Stimulated activated naive B cell treated with anti-CD40 and anti-IgM and Interleukin-4, amounts not matched to agents 10 μg/mL and 1 μg/mL and 100 μg/mL, for 72 hours (primary cell): Measurements from ENCODE around the gene GLOD5.
A peak's percentile ranks its signal among the peaks of the same experiment; 100 is the strongest.

Experiments used
- ATAC-seq, 2 donors: fragments of 150-1000 bp; cut with Tn5 transposase; replicated peaks; 2 replicates each; pipeline ENCODE4 v1.10.0; 2021; ENCODE audit warnings: moderate library complexity in 1 of 2
- DNase-seq: peaks from one replicate; pipeline ENCODE4 v3.0.0; 2021
- H3K27ac Mint-ChIP-seq: one replicate; pipeline ENCODE4 v1.8.0; 2022; ENCODE audit warnings: mild to moderate bottlenecking, mixed read lengths
- H3K27me3 Mint-ChIP-seq, 2 donors: one replicate each; pipeline ENCODE4 v1.8.0; 2022; ENCODE audit warnings: mixed read lengths in 2 of 2
- H3K36me3 Mint-ChIP-seq, 2 donors: one replicate each; pipeline ENCODE4 v1.8.0; 2022; ENCODE audit warnings: mixed read lengths in 2 of 2, mild to moderate bottlenecking in 1 of 2
- H3K4me1 Mint-ChIP-seq, 2 donors: one replicate each; pipeline ENCODE4 v1.8.0; 2022; ENCODE audit warnings: mixed read lengths in 2 of 2, mild to moderate bottlenecking in 1 of 2
- H3K4me3 Mint-ChIP-seq, 2 donors: one replicate each; pipeline ENCODE4 v1.8.0; 2022; ENCODE audit warnings: mild to moderate bottlenecking in 2 of 2, mixed read lengths in 2 of 2, moderate library complexity in 1 of 2
- H3K9me3 Mint-ChIP-seq, 2 donors: one replicate each; pipeline ENCODE4 v1.8.0; 2022; ENCODE audit warnings: mixed read lengths in 2 of 2, mild to moderate bottlenecking in 1 of 2

Gene GLOD5

DNA sequence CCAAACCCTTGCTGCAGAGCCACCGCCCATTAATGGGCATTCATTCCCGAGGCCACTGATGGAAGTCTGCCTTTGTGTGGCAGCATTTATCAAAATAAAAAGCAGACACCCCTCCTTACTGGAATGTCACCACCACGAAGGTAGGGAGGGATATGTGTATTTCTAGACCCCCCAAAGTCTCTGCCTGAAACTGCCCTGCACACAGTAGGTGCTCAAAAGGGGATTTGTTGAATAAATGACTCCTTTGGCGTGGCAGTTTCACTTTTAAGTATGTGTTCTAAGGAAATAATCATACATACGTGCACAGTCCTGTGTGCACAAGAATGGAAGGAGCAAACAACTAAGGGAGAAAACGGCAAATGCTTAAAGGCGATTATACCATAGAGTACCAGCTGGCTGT lies 23.6 kb upstream of the GLOD5 start:
- no peak for DNase-seq
- peaks cover 0 to 5% of the 10 kb centered on the region in 2 donors for H3K27me3 Mint-ChIP-seq
- no peaks in the 10 kb centered on the region for H3K9me3 Mint-ChIP-seq
- peaks cover 7 to 14% of the 10 kb centered on the region in 2 donors for H3K4me1 Mint-ChIP-seq
- H3K36me3 Mint-ChIP-seq: no peaks in the 10 kb centered on the region
- H3K27ac Mint-ChIP-seq: peak overlapping the region; percentile 94
- ATAC-seq: no peak
- peak overlapping the region; percentile 89 to 91 for H3K4me3 Mint-ChIP-seq

DNA sequence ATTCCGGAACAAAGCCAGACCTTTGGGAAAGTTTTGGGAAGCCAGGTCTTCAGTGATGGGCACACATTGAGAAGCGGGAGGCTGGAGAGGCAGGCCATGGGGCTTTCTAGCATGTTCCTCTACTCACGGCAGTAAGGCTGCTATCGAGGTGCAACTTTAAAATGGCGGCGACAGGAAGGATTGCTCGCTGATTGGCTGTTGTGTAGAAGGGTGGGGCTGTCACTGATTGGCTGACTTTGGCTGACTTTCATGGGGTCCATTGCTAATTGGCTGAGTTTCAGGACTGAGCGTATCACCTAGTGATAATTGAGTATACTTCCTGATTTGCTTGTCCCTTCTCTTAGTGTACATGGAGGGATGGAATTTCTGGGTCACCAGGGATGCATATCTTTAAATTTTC lies 19.7 kb upstream of the GLOD5 start:
- no peak for ATAC-seq
- Mint-ChIP-seq H3K27ac (no peak overlapping the region), H3K36me3 (no peaks in the 10 kb centered on the region), H3K4me3 (no peak overlapping the region), H3K9me3 (no peaks in the 10 kb centered on the region), H3K27me3 (peaks cover 4 to 5% of the 10 kb centered on the region in 2 donors), H3K4me1 (peaks cover 2 to 7% of the 10 kb centered on the region in 2 donors)
- DNase-seq: no peak

DNA sequence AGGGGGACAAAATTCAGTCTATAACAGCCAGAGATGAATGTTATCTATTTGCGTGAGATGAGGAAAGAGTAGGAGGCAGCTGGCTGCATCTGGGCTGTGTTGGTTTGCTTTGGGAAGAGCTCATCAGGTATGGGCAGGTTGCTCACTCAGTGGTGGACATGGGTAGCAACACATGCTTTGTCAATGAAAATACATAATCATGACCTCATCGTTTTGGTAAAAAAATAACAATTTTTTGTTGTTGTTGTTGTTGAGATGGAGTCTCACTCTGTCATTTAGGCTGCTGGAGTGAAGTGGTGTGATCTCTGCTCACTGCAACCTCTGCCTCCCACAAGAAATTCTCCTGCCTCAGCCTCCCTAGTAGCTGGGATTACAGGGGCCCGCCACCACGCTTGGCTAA lies 16.3 kb upstream of the GLOD5 start:
- DNase-seq: no peak
- H3K9me3 Mint-ChIP-seq: no peaks in the 10 kb centered on the region
- H3K4me1 Mint-ChIP-seq: no peaks in the 10 kb centered on the region
- peaks cover 4 to 5% of the 10 kb centered on the region in 2 donors for H3K27me3 Mint-ChIP-seq
- H3K27ac Mint-ChIP-seq: no peak overlapping the region
- H3K4me3 Mint-ChIP-seq: no peak overlapping the region
- H3K36me3 Mint-ChIP-seq: no peaks in the 10 kb centered on the region
- ATAC-seq: no peak

DNA sequence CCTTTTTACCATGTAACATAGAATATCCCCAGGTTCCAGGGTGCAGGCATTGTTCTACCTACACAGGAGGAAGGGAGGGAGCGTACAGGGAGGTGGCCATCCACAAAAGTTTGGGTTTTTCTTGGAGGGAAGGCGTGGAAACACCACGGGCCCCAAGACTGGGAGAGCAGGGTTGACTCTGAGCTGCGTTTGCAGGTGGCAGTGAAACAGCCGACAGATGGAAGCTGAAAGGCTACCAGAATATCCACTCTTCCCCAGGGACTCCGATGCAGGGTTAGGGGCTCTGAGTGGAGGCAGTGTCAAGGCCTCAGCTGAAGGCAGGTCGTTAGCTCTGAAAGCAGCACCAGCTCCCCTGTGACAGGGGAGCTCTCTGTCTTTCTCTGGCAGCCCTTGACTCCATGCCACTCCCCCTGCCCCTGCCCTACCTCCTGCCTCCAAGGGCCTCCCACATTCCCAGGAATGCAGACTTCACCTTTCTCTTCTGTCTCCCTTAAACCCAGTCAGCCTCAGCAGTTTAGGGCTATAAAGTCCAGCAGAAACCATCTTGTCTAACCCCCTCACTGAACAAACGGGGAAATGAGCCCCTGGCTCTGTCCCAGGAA lies 14.0 kb upstream of the GLOD5 start:
- no peak for ATAC-seq
- H3K27ac Mint-ChIP-seq: no peak overlapping the region

DNA sequence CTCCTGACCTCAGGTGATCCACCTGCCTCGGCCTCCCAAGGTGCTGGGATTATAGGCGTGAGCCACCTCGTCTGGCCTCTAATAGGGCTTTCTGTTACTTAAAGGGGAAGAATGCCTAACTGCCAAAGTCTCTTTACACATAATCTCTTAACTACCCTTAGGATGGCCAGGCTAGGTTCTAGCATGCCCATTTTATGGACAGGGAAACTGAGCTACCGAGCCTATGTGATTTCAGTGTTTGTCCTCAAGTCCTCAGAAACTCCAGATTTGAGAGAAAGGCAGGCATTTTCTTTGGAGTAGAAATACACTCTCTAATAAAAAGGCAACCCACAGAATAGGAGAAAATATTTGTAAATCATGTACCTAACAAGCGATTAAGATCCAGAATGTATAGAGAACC lies 12.4 kb upstream of the GLOD5 start:
- Mint-ChIP-seq H3K4me1 (no peaks in the 10 kb centered on the region), H3K9me3 (no peaks in the 10 kb centered on the region), H3K27me3 (peaks cover 0 to 13% of the 10 kb centered on the region in 2 donors), H3K27ac (no peak overlapping the region), H3K4me3 (no peak overlapping the region), H3K36me3 (no peaks in the 10 kb centered on the region)
- DNase-seq: no peak
- no peak for ATAC-seq

More for the DNA sequence above, 14.0 kb upstream of the GLOD5 start:
- Mint-ChIP-seq H3K4me1 (no peaks in the 10 kb centered on the region), H3K36me3 (no peaks in the 10 kb centered on the region), H3K4me3 (no peak overlapping the region), H3K9me3 (no peaks in the 10 kb centered on the region), H3K27me3 (peaks cover 4% of the 10 kb centered on the region in 2 donors)
- DNase-seq: no peak

DNA sequence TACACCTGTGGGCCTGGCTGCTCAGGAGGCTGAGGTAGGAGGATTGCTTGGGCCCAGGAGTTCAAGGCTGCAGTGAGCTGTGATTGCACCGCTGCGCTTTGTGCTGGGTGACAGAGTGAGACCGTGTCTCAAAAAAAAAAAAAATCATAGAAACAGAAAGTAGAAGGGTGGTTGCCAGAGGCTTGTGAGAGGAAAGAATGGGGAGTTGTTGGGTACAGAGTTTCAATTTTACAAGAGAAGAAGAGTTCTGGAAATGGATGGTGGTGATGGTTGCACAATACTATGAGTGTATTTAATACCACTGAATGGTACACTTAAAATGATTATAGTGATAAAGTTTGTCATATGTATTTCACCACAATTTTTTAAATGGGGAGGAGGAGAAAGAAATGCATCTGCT lies 10.2 kb upstream of the GLOD5 start:
- no peak for DNase-seq

DNA sequence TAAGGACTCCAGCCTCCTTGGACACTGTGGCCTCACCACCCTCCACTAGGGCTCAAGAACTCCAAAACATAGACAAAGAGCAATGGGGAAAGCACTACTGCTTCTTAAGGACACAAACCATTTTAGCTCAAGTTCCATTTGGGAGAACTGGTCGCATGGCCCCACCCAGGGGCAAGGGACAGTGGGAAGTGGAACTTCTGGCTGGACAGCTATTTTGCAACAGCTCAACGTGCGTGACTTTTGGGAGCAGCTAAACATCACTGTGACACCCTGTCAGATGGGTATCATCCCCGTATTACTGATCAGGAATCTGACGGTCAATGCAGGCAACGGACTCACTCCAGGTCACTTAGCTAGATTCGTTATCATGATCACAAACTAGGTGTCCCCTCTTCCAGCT lies 9.0 kb upstream of the GLOD5 start:
- H3K4me3 Mint-ChIP-seq: no peak overlapping the region
- no peak for ATAC-seq
- no peak for DNase-seq
- H3K4me1 Mint-ChIP-seq: no peaks in the 10 kb centered on the region
- H3K9me3 Mint-ChIP-seq: no peaks in the 10 kb centered on the region
- H3K27ac Mint-ChIP-seq: no peak overlapping the region
- no peaks in the 10 kb centered on the region for H3K36me3 Mint-ChIP-seq
- H3K27me3 Mint-ChIP-seq: peaks cover 0 to 18% of the 10 kb centered on the region in 2 donors

More for the DNA sequence above, 10.2 kb upstream of the GLOD5 start:
- Mint-ChIP-seq H3K27me3 (peaks cover 0 to 18% of the 10 kb centered on the region in 2 donors), H3K36me3 (no peaks in the 10 kb centered on the region), H3K4me3 (no peak overlapping the region), H3K4me1 (no peaks in the 10 kb centered on the region), H3K27ac (no peak overlapping the region), H3K9me3 (no peaks in the 10 kb centered on the region)
- ATAC-seq: no peak

DNA sequence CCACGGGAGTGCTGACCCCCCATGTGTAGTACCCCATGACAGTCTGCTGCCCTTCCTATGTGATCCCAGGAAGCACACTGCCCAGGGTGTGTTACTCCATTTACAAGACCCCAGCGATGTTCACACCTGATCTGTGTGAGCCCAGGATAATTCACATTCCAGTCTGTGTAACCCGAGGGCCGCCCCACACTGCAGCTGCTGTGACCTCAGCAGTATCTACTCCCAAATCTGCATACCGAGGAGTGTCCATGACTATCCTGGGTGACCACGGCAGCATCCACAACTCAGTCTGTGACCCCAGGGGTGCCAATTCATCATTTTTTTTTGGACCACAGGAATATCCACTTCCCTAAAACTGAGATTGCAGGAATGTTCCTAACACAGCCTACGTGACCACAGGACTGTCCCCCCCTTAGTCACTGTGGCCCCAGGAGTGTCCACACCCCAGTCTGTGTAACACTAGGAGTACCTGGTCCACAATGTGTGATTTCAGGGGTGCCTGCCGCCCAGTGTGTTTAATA lies 7.8 kb upstream of the GLOD5 start:
- H3K27ac Mint-ChIP-seq: no peak overlapping the region
- no peaks in the 10 kb centered on the region for H3K4me1 Mint-ChIP-seq
- H3K27me3 Mint-ChIP-seq: peaks cover 0 to 18% of the 10 kb centered on the region in 2 donors
- no peaks in the 10 kb centered on the region for H3K9me3 Mint-ChIP-seq
- no peaks in the 10 kb centered on the region for H3K36me3 Mint-ChIP-seq
- no peak for ATAC-seq
- no peak for DNase-seq
- no peak overlapping the region for H3K4me3 Mint-ChIP-seq

DNA sequence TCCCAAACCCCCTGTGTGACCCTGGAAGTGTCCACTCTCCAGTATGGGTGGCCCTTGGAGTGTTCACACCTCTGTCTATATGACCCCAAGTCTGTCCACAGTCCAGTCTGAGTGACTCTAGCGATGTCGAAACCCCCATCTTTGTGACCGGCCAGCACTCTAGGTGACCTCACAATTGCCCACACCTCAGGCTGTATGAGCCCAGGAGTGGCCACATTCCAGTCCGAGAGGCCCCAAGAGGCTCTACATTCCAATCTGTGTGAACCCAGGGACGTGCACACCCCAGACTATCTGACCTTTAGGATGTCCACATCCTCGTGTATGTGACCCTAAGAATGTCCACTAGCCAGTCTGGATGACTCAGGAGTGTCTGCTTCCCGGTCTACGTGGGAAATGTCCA lies 7.3 kb upstream of the GLOD5 start:
- Mint-ChIP-seq H3K9me3 (no peaks in the 10 kb centered on the region), H3K27ac (no peak overlapping the region), H3K36me3 (no peaks in the 10 kb centered on the region), H3K27me3 (peaks cover 0 to 18% of the 10 kb centered on the region in 2 donors), H3K4me1 (no peaks in the 10 kb centered on the region), H3K4me3 (no peak overlapping the region)
- ATAC-seq (no peak), DNase-seq (no peak)

DNA sequence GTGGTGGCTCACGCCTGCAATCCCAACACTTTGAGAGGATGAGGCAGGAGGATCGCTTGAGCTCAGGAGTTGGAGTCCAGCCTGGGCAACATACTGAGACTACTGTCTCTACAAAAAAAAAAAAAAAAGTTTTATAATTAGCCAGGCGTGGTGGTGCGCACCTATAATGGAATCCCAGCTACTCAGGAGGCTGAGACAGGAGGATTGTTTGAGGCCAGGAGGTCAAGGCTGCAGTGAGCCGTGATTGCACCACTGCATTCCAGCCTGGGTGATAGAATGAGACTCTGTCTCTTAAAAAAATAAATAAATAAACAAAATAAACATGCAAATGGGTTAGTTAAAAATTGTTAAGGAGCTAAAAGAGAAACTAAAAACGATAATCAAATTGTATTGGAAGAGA lies 7.7 kb downstream of the GLOD5 start:
- DNase-seq (no peak), ATAC-seq (no peak)
- no peak overlapping the region for H3K27ac Mint-ChIP-seq
- H3K4me3 Mint-ChIP-seq: no peak overlapping the region
- peaks cover 4 to 6% of the 10 kb centered on the region in 2 donors for H3K27me3 Mint-ChIP-seq
- no peaks in the 10 kb centered on the region for H3K9me3 Mint-ChIP-seq
- no peaks in the 10 kb centered on the region for H3K4me1 Mint-ChIP-seq
- H3K36me3 Mint-ChIP-seq: no peaks in the 10 kb centered on the region

DNA sequence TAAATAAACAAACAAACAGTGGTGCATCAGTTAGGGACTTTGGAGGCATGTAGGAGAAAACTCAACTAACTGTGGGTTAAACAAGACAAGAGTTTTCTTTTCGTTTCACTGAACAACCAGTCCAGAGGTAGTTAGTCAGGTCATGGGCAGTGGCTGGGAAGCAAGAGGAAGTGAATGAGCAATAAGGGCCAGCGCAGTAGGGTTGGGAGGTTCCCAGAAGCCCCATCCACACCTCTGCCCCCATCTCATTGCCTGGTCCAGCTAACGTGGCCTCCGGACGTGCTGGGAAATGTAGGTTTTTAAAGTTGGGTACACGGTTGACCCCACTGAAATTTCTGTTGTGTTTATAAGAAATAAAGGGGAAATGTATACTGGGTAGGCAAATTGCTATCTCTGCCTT lies 8.7 kb downstream of the GLOD5 start:
- Mint-ChIP-seq H3K9me3 (no peaks in the 10 kb centered on the region), H3K27ac (no peak overlapping the region), H3K4me1 (no peaks in the 10 kb centered on the region), H3K36me3 (no peaks in the 10 kb centered on the region), H3K27me3 (peaks cover 11 to 13% of the 10 kb centered on the region in 2 donors), H3K4me3 (no peak overlapping the region)
- ATAC-seq (no peak), DNase-seq (no peak)

DNA sequence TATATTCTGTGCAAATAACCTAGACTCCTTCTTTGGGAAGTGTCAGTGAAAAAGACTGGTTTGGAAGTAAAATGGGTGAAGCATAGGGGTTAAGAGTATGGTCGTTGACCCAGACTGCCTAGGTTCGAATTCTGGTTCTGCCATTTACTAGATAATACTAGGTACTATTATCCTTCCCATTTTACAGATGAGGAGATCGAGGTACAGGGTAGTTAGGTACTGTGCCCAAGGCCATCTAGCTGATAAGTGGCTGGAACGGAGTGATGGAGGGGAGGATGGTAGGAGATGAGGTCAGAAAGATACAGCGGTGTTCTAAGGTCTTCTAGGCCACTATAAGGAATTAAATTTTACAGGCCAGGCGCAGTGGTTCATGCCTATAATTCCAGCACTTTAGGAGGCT lies 11.1 kb downstream of the GLOD5 start:
- Mint-ChIP-seq H3K27ac (no peak overlapping the region), H3K4me3 (no peak overlapping the region), H3K27me3 (peaks cover 24 to 30% of the 10 kb centered on the region in 2 donors), H3K36me3 (no peaks in the 10 kb centered on the region), H3K4me1 (no peaks in the 10 kb centered on the region), H3K9me3 (no peaks in the 10 kb centered on the region)
- DNase-seq (no peak), ATAC-seq (no peak)

DNA sequence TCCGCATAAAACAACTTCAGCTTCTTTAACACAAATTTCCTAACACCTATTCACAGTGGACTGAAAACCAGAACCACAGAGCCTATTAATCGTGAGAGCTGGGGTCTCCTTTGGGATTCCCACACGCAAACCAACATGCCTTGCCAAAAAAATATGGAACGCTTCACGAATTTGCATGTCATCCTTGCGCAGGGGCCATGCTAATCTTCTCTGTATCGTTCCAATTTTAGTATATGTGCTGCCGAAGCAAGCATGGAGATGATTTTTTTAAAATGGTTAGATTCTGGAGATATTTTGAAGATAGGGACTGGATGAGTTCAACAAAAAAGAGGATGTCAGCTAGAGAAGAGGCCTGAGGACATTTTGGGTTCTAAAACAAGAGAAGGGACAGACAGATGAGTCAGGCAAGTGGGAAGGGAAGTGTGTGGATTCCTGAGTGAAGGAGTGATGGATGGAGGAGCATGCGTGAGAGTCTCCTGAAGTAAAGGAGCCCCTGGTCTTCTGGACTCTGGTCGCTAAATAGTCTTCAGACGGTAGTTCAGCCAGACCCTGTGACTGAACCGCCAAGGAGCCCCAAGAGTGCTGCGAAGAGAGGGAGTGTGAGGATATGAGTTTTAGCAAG lies 15.4 kb downstream of the GLOD5 start:
- ATAC-seq (no peak), DNase-seq (no peak)
- Mint-ChIP-seq H3K9me3 (no peaks in the 10 kb centered on the region), H3K36me3 (no peaks in the 10 kb centered on the region), H3K4me3 (no peak overlapping the region), H3K27ac (no peak overlapping the region), H3K4me1 (no peaks in the 10 kb centered on the region), H3K27me3 (peaks cover 24 to 30% of the 10 kb centered on the region in 2 donors)

DNA sequence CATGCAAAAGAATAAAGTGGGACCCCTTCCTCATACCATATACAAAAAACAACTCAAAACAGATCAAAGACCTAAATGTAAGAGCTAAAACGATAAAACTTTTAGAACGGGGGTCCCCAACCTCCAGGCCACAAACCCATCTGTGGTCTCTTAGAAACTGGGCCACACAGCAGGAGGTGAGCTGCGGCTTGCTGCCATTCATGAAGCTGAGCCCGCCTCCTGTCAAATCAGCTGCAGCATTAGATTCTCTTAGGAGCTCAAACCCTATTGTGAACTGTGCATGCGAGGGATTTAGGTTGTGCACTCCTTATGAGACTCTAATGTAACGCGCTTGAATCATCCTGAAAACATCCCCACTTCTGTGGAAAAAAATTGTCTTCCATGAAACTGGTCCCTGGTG lies 17.9 kb downstream of the GLOD5 start:
- Mint-ChIP-seq H3K4me3 (no peak overlapping the region), H3K9me3 (no peaks in the 10 kb centered on the region), H3K36me3 (no peaks in the 10 kb centered on the region), H3K4me1 (no peaks in the 10 kb centered on the region), H3K27me3 (peaks cover 20 to 24% of the 10 kb centered on the region in 2 donors), H3K27ac (no peak overlapping the region)
- no peak for DNase-seq
- no peak for ATAC-seq

DNA sequence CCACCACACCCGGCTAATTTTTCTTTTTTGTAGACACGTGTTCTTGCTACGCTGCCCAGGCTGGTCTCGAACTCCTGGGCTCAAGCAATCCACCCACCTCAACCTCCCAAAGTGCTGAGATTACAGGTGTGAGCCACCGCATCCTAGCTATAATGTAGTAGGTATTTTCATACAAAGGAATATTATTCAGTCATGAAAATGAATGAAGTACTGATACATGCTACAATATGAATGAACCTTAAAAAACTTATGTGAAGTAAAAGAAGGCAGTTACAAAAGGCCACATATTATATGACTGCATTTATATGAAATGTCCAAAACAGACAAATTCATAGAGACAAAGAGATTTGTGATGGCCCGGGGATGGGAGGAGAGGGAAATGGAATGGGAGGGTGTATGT lies 20.2 kb downstream of the GLOD5 start:
- no peaks in the 10 kb centered on the region for H3K9me3 Mint-ChIP-seq
- H3K4me3 Mint-ChIP-seq: no peak overlapping the region
- H3K4me1 Mint-ChIP-seq: no peaks in the 10 kb centered on the region
- H3K27me3 Mint-ChIP-seq: peaks cover 15 to 20% of the 10 kb centered on the region in 2 donors
- DNase-seq (no peak), ATAC-seq (no peak)
- no peak overlapping the region for H3K27ac Mint-ChIP-seq
- no peaks in the 10 kb centered on the region for H3K36me3 Mint-ChIP-seq
